ENCODE data around the gene DTNBP1.

The DTNBP1 gene

GRCh38 chr6:15535495-15536197, 127.2 kb downstream of the DTNBP1 start:
- Mint-ChIP-seq H3K4me3 (no peak overlapping the region), H3K27me3 (ENCODE audit: low read depth, poor library complexity) (peaks cover 4% of the 10 kb centered on the region), H3K27ac (no peak overlapping the region), H3K9me3 (peaks cover 24% of the 10 kb centered on the region), H3K36me3 (ENCODE audit: low read depth) (peaks cover 64% of the 10 kb centered on the region), H3K4me1 (no peaks in the 10 kb centered on the region)
- TF ChIP-seq, protein P1, sequence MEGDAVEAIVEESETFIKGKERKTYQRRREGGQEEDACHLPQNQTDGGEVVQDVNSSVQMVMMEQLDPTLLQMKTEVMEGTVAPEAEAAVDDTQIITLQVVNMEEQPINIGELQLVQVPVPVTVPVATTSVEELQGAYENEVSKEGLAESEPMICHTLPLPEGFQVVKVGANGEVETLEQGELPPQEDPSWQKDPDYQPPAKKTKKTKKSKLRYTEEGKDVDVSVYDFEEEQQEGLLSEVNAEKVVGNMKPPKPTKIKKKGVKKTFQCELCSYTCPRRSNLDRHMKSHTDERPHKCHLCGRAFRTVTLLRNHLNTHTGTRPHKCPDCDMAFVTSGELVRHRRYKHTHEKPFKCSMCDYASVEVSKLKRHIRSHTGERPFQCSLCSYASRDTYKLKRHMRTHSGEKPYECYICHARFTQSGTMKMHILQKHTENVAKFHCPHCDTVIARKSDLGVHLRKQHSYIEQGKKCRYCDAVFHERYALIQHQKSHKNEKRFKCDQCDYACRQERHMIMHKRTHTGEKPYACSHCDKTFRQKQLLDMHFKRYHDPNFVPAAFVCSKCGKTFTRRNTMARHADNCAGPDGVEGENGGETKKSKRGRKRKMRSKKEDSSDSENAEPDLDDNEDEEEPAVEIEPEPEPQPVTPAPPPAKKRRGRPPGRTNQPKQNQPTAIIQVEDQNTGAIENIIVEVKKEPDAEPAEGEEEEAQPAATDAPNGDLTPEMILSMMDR (IDR thresholded peaks at IDR 0.05), result no peak
- no peak for DNase-seq

DNA sequence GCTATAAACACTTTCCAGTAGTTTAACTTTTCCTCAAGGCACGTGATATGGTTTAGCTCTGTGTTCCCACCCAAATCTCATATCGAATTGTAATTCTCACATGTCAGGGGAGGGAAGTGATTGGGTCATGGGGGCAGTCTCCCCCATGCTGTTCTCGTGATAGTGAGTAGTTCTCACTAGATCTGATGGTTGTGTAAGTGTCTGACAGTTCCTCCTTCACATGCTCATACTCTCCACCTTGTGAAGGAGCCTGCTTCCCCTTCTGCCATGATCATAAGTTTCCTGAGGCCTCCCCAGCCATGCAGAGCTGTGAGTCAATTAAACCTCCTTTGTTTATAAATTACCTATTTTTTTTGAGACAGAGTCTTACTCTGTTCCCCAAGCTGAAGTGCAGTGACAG, 127.9 kb downstream of the DTNBP1 start:
- Mint-ChIP-seq H3K27me3 (ENCODE audit: low read depth, poor library complexity) (peaks cover 4% of the 10 kb centered on the region), H3K4me1 (no peaks in the 10 kb centered on the region), H3K4me3 (no peak overlapping the region), H3K36me3 (ENCODE audit: low read depth) (peaks cover 70% of the 10 kb centered on the region), H3K9me3 (peaks cover 24% of the 10 kb centered on the region), H3K27ac (peak overlapping the region; percentile 91)
- DNase-seq, result no peak
- TF ChIP-seq, protein P1 (IDR thresholded peaks at IDR 0.05), result no peak

DNA sequence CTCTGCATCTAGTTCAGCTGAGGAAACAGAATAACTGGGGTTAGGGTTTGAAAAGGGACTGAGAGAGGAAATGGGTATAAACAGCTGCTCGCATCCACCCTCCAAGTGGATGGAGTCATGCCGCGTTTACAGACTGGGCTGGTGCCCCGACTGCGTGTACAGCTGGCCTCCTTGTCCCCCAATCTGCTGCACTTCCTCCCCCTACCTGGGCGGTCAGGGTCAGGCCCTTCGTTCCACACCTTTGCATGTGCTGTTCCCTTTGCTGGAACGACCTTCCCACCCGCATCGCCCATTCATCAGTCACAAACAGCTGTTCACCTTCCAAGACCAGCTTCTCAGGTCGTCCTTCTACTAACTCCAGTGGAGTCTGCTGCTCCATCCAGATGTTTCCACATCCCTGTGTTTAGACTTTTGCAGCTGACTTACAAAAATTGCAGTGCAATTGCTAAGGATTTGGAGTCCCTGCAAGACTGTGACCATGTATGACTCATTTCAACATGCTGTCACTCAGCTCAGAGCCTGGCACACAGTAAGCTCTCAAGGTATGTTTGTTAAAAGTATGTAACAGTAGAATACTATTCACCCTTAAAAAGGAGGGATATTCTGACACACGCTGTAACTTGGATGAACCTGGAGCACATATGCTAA, 129.3 kb downstream of the DTNBP1 start:
- no peaks in the 10 kb centered on the region for H3K4me1 Mint-ChIP-seq
- H3K27ac Mint-ChIP-seq, result no peak overlapping the region
- H3K4me3 Mint-ChIP-seq, result no peak overlapping the region
- no peaks in the 10 kb centered on the region for H3K27me3 Mint-ChIP-seq (ENCODE audit: low read depth, poor library complexity)
- H3K9me3 Mint-ChIP-seq, result peaks cover 27% of the 10 kb centered on the region
- peaks cover 71% of the 10 kb centered on the region for H3K36me3 Mint-ChIP-seq (ENCODE audit: low read depth)
- DNase-seq, result no peak
- TF ChIP-seq, protein P1 (IDR thresholded peaks at IDR 0.05), result no peak

- H3K4me3 Mint-ChIP-seq, result no peak overlapping the region
- peak overlapping the region; percentile 27 for H3K27ac Mint-ChIP-seq
- DNase-seq, result no peak
- peaks cover 29% of the 10 kb centered on the region for H3K9me3 Mint-ChIP-seq
- peaks cover 74% of the 10 kb centered on the region for H3K36me3 Mint-ChIP-seq (ENCODE audit: low read depth)
- TF ChIP-seq, protein P1 (IDR thresholded peaks at IDR 0.05), result no peak
- H3K27me3 Mint-ChIP-seq (ENCODE audit: low read depth, poor library complexity), result no peaks in the 10 kb centered on the region
- no peaks in the 10 kb centered on the region for H3K4me1 Mint-ChIP-seq
These were observed 130.9 kb downstream of the DTNBP1 start for GRCh38 chr6:15531973-15532372.

- no peak for DNase-seq
- Mint-ChIP-seq H3K27ac (no peak overlapping the region), H3K36me3 (ENCODE audit: low read depth) (peaks cover 84% of the 10 kb centered on the region), H3K9me3 (peaks cover 40% of the 10 kb centered on the region), H3K4me3 (no peak overlapping the region), H3K4me1 (peaks cover 14% of the 10 kb centered on the region), H3K27me3 (ENCODE audit: low read depth, poor library complexity) (no peaks in the 10 kb centered on the region)
- TF ChIP-seq, protein P1 (IDR thresholded peaks at IDR 0.05), result no peak
These were observed 132.4 kb downstream of the DTNBP1 start for GRCh38 chr6:15530411-15530810.

- Mint-ChIP-seq H3K36me3 (ENCODE audit: low read depth) (peaks cover 96% of the 10 kb centered on the region), H3K4me1 (peaks cover 14% of the 10 kb centered on the region), H3K27me3 (ENCODE audit: low read depth, poor library complexity) (no peaks in the 10 kb centered on the region), H3K9me3 (peaks cover 56% of the 10 kb centered on the region), H3K4me3 (no peak overlapping the region), H3K27ac (no peak overlapping the region)
- TF ChIP-seq, protein P1 (IDR thresholded peaks at IDR 0.05), result no peak
- no peak for DNase-seq
These were observed 134.0 kb downstream of the DTNBP1 start for GRCh38 chr6:15528870-15529269.

All from nephron progenitor cell (in vitro differentiated cells).